Esophagus muscularis mucosa (tissue), 4 donors: Measurements from ENCODE around the gene MYO1E. TPM values are rescaled to one million over a fixed set of nuclear protein-coding genes. Genes with fewer than 3 reads are reported as not detected.

Source experiments
- DNase-seq: peaks from one replicate; pipeline ENCODE4 v3.0.0-alpha.2; 2017; ENCODE audit errors: extremely low spot score
- H3K27ac ChIP-seq, 4 donors: fragments of 200-600 bp; sonication (generic); replicated peaks in 1 of 4; 1 replicate in 3 of 4; 2 replicates in 1 of 4; pipeline ENCODE4 v1.5.1; 2016 to 2019; ENCODE audit warnings: mild to moderate bottlenecking in 1 of 4
- H3K27me3 ChIP-seq, 4 donors: fragments of 200-600 bp; sonication (generic); one replicate each; pipeline versions ENCODE4 v1.5.1 to v1.6.0; 2016 to 2019
- H3K36me3 ChIP-seq, 4 donors: fragments of 200-600 bp; sonication (generic); one replicate each; pipeline ENCODE4 v1.5.1; 2016 to 2019
- H3K4me1 ChIP-seq, 4 donors: fragments of 200-600 bp; sonication (generic); one replicate each; pipeline ENCODE4 v1.5.1; 2016 to 2019
- H3K4me3 ChIP-seq, 4 donors: fragments of 200-600 bp; sonication (generic); 1 replicate in 2 of 4; 2 replicates in 2 of 4; pipeline ENCODE4 v1.5.1; 2016 to 2019; ENCODE audit warnings: mild to moderate bottlenecking in 4 of 4, moderate library complexity in 1 of 4
- H3K9me3 ChIP-seq, 4 donors: fragments of 200-600 bp; sonication (generic); 1 replicate in 3 of 4; 2 replicates in 1 of 4; pipeline ENCODE4 v1.5.1; 2016 to 2019
- EP300 ChIP-seq: sonication (generic); formaldehyde crosslinking; IDR thresholded peaks from one replicate; pipeline ENCODE4 v1.6.1; 2017; ENCODE audit warnings: antibody characterized with exemption
- POLR2A ChIP-seq: fragments of 450-650 bp; IDR thresholded peaks from one replicate; pipeline ENCODE4 v1.6.1; 2017; ENCODE audit warnings: antibody characterized with exemption, moderate library complexity, mild to moderate bottlenecking, low read depth
- POLR2AphosphoS5 ChIP-seq, 2 donors: sonication (generic); formaldehyde crosslinking; IDR thresholded peaks; one replicate each; pipeline ENCODE4 v1.6.1; 2017; ENCODE audit warnings: antibody characterized with exemption in 2 of 2
- WGBS: methylation state at CpG from one replicate; pipeline ENCODE4 v1.1.5; 2018; 5-methylcytosine and 5-hydroxymethylcytosine counted together
- intact Hi-C: fragments of 100-400 bp; cut with DNase I; formaldehyde crosslinking; loops from one replicate; pipeline ENCODE4 v1.15.1; 2023
- total RNA-seq, 4 donors: library from RNA; depleted of rRNA; stranded (reverse); fragments of >200 nt; gene quantifications; one replicate each; pipeline versions ENCODE4 v1.1.0 to v1.2.1, GENCODE V29; 2016
- TF ChIP-seq, protein P1 (sequence below), 3 experiments: fragments of 200-600 bp in 2 of 3; fragments of 450-650 bp in 1 of 3; sonication (generic) in 2 of 3; IDR thresholded peaks; one replicate each; pipeline ENCODE4 v1.5.1; 2017 to 2019; ENCODE audit warnings: antibody characterized with exemption in 3 of 3, mild to moderate bottlenecking in 2 of 3, moderate library complexity in 1 of 3

MYO1E gene
- total RNA-seq, 4 donors from 2014 or later: 32.7 to 39.9 (median 37.6) TPM

DNA sequence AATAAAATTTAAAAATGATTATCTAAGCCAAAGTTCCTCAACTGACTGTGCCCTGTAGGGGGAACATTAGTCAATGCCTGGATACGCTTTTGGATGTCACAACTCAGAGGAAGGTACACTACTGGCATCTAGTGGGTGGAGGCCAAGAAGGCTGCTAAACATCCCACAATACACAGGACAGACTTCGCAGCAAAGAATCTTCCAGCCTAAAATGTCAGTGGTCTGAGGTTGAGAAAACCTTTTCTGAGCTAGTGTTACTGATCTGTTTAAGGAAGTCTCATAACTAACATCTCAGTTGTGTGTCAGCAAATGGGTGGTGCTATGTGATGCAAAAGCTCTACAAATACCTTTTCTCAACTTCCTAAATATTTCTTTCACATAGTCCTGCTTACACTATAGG lies 186.9 kb downstream of the MYO1E start:
- H3K4me1 ChIP-seq: no peaks in the 10 kb centered on the region
- H3K9me3 ChIP-seq: peaks cover 0 to 13% (median 8%) of the 10 kb centered on the region in 4 donors
- H3K27ac ChIP-seq: no peak overlapping the region
- TF ChIP-seq, protein P1, sequence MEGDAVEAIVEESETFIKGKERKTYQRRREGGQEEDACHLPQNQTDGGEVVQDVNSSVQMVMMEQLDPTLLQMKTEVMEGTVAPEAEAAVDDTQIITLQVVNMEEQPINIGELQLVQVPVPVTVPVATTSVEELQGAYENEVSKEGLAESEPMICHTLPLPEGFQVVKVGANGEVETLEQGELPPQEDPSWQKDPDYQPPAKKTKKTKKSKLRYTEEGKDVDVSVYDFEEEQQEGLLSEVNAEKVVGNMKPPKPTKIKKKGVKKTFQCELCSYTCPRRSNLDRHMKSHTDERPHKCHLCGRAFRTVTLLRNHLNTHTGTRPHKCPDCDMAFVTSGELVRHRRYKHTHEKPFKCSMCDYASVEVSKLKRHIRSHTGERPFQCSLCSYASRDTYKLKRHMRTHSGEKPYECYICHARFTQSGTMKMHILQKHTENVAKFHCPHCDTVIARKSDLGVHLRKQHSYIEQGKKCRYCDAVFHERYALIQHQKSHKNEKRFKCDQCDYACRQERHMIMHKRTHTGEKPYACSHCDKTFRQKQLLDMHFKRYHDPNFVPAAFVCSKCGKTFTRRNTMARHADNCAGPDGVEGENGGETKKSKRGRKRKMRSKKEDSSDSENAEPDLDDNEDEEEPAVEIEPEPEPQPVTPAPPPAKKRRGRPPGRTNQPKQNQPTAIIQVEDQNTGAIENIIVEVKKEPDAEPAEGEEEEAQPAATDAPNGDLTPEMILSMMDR (IDR thresholded peaks at IDR 0.05): no peak
- TF ChIP-seq POLR2A: no peak
- TF ChIP-seq POLR2AphosphoS5 (IDR thresholded peaks at IDR 0.05): no peak
- H3K36me3 ChIP-seq: peaks cover 11 to 84% (median 67%) of the 10 kb centered on the region in 4 donors
- intact Hi-C loops: no loop called here
- DNase-seq: no peak
- 84% methylated on average over 2 of the region's 2 CpGs for WGBS
- H3K4me3 ChIP-seq: no peak overlapping the region
- H3K27me3 ChIP-seq: no peaks in the 10 kb centered on the region

DNA sequence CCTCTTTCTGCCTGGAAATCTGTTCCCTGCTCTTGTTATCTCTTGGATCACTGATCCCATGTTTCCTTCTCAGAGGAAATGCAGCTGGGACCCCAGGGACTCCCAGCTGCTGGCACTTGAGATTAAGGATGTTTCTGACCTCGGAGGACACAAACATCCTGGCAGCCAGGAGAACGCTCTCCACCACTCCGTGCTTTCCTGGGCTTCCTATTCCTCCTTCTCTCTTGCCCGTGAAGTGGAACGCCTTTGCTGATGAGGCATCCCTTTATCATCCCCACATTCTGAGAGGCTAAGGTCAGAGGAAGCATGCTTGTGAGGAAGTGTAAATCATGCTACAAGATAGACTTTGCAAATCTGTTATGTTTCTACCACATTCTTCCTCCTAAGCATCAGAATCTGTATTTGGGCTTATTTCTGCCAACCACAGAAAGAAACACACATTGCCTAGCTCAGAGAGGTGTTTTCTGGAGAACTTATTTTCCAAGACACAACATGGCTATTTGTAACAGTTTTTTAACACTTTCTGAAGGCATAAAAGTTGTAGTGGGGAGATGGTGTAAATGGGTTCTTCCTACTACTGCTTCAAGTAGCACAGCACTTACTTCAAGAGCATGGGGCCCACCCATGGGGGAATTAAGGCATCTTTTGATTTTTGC lies 191.6 kb downstream of the MYO1E start:
- Histone ChIP-seq H3K36me3 (peaks cover 0 to 72% (median 50%) of the 10 kb centered on the region in 4 donors), H3K4me1 (peaks cover 0 to 2% (median 0%) of the 10 kb centered on the region in 4 donors), H3K27me3 (no peaks in the 10 kb centered on the region), H3K9me3 (peaks cover 0 to 13% (median 8%) of the 10 kb centered on the region in 4 donors), H3K4me3 (no peak overlapping the region), H3K27ac (no peak overlapping the region)
- no peak for TF ChIP-seq EP300
- TF ChIP-seq POLR2A: no peak
- no peak for TF ChIP-seq POLR2AphosphoS5 (IDR thresholded peaks at IDR 0.05)
- TF ChIP-seq, protein P1 (IDR thresholded peaks at IDR 0.05): no peak
- 68% methylated on average over 5 of the region's 5 CpGs for WGBS
- no peak for DNase-seq
- intact Hi-C loops: no loop called here

DNA sequence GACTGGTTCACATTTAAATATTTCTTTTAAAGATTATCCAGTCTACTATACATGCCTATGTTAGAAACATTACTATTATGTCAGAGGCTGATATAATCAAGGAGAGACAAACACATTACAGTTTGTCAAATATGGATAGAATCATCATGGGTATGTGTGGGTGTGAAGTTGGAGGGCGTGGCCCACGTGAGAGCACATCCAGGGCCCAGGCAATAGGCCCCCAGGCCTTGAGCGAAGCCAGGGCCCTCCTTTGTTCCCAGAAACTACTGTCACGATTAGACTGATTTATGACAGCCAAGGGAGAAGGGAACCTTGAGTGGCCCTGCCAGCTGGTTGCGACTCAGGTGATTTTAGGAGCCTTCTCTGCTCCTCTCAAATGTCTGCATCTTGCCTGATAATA lies 193.0 kb downstream of the MYO1E start:
- Histone ChIP-seq H3K27ac (no peak overlapping the region), H3K4me3 (no peak overlapping the region), H3K9me3 (peaks cover 0 to 13% (median 8%) of the 10 kb centered on the region in 4 donors), H3K4me1 (peaks cover 5 to 11% (median 8%) of the 10 kb centered on the region in 4 donors), H3K27me3 (no peaks in the 10 kb centered on the region), H3K36me3 (peaks cover 0 to 66% (median 46%) of the 10 kb centered on the region in 4 donors)
- no peak for TF ChIP-seq EP300
- TF ChIP-seq, protein P1 (IDR thresholded peaks at IDR 0.05): no peak
- 94% methylated on average over 5 of the region's 5 CpGs for WGBS
- no peak for DNase-seq
- intact Hi-C loops: loop anchor here (10.0 kb wide), 1 partner anchor 315 kb away; no protein-coding TSS in a partner anchor

DNA sequence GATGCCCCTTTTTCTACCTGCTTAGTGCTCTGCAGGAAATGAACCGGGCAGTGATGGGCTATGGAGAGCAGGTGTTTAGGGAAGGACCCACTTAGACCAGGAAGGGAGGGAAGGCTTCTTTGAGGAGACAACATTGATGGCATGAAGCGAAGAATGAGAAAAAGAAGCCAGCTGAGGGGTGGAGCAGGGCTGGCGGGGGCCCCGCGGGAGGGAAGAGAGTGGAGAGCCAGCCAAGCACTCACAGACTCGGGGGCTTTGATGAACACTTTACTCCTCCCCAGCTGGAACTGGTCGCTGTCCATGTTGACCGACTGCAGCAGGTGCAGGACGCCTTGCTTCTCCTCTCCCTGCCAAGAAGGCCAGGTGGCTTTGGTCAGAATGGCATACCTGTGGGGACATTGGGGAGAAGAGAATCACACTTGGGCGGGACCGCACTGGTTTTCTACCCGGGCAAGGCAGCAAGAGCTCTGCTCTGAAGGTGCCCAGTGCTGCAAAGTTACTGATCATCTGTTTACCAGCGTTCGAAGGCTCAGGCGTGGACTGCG lies 194.4 kb downstream of the MYO1E start:
- intact Hi-C loops: loop anchor here (10.0 kb wide), 1 partner anchor 317 kb away; no protein-coding TSS in a partner anchor
- peaks cover 0 to 65% (median 38%) of the 10 kb centered on the region in 4 donors for H3K36me3 ChIP-seq
- no peak for TF ChIP-seq EP300
- TF ChIP-seq POLR2A: no peak
- TF ChIP-seq, protein P1 (IDR thresholded peaks at IDR 0.05): no peak
- no peak for TF ChIP-seq POLR2AphosphoS5 (IDR thresholded peaks at IDR 0.05)
- no peaks in the 10 kb centered on the region for H3K27me3 ChIP-seq
- no peak for DNase-seq
- no peak overlapping the region for H3K27ac ChIP-seq
- H3K4me3 ChIP-seq: no peak overlapping the region
- WGBS: 76% methylated on average over 14 of the region's 16 CpGs
- peaks cover 5 to 13% (median 8%) of the 10 kb centered on the region in 4 donors for H3K4me1 ChIP-seq
- peaks cover 0 to 13% (median 8%) of the 10 kb centered on the region in 4 donors for H3K9me3 ChIP-seq
